Measurements from ENCODE around the gene SLC35F3.

DNA sequence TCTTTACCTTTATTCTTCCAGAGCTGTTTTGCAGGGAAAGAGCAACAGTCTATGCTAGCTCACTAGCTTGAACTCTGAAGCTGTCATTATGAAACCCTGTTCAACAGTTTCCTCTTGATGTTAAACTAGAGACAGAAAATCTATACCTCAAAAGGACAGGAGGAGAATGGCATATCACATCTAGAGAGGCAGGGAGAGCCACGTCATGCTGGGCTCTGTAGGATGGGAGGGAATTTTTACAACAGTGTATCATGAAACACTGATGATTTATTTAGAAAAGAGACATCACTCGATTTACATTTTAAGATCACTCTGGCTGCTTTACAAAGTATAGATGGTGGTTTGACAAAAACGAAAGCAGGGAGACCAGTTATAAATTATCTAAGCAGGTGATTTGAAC is 243.9 kb downstream of the SLC35F3 start:
- TF ChIP-seq, protein P1, sequence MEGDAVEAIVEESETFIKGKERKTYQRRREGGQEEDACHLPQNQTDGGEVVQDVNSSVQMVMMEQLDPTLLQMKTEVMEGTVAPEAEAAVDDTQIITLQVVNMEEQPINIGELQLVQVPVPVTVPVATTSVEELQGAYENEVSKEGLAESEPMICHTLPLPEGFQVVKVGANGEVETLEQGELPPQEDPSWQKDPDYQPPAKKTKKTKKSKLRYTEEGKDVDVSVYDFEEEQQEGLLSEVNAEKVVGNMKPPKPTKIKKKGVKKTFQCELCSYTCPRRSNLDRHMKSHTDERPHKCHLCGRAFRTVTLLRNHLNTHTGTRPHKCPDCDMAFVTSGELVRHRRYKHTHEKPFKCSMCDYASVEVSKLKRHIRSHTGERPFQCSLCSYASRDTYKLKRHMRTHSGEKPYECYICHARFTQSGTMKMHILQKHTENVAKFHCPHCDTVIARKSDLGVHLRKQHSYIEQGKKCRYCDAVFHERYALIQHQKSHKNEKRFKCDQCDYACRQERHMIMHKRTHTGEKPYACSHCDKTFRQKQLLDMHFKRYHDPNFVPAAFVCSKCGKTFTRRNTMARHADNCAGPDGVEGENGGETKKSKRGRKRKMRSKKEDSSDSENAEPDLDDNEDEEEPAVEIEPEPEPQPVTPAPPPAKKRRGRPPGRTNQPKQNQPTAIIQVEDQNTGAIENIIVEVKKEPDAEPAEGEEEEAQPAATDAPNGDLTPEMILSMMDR (IDR thresholded peaks at IDR 0.05) = no peak
- no peak for TF ChIP-seq POLR2A (IDR thresholded peaks at IDR 0.05)

Measured in adrenal gland (tissue), 5 donors.